GM19324 (cell line): Measurements from ENCODE around the gene IER5L.
"Not testable (repeated sequence)": the region's sequence is repeated elsewhere in the genome, so short reads cannot be mapped to it uniquely, and the experiment has no call there.

ENCODE experiments used
- ATAC-seq: cut with Tn5 transposase; IDR thresholded peaks from one replicate; pipeline ENCODE4 v1.9.1; 2021; ENCODE audit warnings: mild to moderate bottlenecking, moderate library complexity; ENCODE audit not compliant: unreplicated experiment, low FRiP score

IER5L gene

DNA sequence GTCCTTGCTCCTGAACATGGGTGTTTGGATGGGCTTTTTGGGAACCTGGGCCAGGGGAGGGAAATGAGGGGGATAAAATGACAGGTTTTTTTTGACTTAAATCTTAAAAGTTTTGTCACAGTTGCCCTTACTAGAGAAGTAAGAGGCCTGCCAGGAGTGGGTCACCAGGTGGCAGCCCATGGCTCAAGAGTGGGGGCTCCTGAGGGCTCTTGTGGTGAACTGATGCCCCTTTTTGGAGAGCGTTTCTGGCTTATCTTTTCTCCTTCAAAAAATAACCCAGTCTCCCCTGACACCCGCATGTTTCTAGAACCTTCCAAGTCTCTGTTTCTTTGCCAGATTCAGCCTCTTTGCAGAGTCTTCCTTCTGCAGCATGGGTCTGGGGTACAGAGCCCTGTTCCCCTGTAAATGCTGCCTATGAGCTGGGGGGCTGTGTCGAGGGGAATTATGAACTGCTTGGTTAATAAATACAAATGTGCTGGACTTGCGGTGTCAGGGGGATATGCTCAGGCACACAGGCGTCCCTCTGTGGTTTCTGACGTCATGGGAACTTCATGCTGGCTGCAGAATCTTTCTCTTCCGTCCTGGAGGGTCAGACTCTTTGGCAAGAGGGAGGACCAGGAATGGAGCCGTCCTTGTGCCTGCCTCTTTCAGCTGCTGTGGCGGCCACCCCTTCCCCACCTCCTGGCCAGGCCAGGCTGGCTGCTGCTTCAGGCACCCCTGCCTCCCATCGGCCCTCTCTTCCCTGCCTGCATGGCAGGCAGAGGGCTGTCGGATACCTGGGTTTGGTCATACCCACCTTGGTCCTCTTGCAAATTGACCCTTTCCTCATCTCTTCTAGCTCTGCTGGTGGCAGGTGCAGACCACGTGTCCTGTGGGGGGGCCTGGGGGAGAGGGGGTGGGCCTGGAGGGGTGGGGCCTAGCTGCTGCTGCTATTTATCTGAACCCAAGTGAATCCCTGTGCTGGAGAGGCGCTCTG lies 36.7 kb downstream of the IER5L start:
- ATAC-seq, result no peak

DNA sequence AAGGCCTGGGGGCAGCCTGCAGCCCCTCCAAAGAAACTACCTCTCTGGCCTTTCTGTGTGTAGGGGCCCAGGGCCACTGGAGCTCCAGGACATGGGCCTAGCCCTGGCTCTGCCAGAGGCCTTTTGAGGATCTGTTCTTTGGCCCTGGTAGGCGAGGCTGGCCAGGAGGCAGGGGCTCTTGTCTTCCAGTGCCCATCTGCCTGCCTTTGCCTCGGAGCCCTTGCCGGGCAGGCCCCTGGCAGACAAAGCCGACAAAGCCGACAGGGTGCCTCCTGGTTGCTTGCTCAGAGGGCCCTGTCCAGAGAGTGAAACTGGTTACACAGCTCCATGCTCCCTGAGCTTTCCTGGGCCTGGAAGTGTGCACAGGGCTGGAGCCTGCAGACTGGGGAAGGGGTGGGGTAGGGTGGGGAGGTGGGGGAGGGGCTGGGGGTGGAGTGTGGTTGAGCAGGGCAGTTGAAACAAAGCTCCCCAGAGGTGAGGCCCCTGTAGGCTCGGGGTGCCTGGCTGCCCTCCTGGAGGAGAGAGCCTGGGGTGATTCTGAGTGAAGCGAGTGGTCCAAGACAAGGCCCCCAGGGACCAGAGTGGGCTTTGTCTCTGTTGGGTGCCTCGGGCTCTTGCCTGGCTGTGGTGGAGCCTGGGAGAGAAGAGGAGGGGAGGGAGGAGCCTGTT lies 37.5 kb downstream of the IER5L start:
- ATAC-seq, result peak; percentile 23

DNA sequence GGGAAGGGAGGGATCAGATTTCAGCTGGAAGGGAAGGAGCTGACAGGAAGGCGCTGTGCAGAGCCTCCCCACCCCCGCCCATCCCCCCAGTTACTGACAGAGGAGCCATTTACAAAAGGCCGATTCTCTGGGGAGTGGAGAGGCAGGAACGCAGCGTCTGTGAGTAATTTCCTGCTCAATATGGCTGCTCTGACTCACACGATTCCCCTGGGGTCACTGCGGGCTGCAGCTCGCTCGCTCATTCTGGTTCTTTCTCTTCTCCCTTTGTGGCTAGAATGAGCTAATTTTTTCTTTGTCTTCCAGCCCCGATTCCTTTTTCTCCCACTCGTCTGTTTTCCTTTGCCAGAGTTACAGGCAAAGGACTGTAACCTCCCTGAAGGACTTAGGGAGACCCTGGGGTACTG lies 38.1 kb downstream of the IER5L start:
- ATAC-seq, result peak; percentile 47

DNA sequence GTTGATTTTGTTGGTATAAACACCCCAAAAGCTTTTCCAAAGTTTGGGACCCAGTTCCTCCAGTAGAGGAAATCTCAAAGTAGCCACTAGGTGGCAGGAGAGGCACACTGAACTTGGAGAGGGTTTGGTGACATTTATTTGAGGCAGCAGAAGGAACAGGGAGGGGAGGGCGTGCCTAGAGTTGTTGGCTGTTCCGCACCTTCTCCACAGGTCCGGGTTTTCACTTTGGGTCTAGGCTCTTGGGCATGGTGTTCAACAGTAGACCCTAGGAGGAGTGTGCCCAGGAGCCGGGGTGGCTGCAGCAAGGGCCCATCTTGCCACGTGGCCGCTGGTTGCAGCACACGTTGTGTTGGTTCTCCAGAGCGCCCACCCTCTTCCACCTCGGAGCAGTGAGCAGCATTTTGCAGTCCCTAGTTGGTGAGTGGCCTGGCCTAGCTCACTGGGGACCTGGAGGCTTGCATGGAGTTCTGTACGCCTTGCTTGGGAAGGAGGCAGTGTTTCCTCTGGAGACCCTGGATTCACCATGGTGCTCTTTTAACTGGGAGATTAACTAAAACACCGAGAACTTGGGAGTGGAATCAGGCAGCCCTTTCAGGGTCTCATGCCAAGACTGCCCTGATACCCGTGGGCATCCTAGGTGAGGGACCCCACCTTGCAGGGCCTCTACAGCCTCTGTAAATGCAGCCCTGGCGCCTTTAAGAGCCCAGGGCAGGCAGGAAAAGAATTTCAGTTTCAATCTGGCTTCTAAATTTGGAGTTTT lies 38.6 kb downstream of the IER5L start:
- ATAC-seq, result no peak

DNA sequence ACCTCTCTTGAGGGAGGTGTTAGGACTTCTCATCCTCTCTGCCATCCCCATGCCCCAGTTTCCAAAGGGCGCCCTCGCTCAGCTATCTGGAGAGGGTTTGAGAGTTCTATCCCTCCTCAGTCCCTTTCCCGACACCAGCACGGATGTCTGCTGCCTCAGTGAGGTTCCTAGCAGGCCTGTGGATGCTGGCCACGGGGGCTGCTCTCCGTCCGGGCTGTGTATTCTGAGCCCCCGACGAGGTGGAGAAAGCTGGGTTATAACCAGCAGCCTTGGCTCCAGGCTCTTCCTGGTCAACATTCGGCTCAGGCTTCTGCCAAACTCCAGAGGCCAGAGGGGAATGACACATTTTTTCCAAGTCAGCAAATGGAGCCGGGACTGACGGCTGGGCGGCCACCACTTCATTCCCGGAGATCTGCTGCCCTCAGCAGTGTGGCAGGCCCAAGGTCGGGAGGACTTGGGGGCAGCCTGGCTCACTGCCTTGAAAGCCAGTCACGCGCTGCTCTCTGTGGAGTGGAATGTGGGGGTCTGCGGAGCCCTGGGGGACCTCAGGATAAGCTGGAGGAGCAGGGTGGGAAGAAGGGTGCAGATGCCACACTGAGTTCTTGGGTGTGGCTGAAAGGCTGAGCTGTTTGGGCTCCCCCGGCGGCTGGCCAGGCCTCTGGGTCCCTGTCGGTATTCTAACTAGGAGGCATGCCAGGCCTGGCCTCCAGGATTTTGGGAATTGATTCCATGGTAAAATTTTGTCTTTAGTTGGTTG lies 39.4 kb downstream of the IER5L start:
- ATAC-seq, result no peak

DNA sequence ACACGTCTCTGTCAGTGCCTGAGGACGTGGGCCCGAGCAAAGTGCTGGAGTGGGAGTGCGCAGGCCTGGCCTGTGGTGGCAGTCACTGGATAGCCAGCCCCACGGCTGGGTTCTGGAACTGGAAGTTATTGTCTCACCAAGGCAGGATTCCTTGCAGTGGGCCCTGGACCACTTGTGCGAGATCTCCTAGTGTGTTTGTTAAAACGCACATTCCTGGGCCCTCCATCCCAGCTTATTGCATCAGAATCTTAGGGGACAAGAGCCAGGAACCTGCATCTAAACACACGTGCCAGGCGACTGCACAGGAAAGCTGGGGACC lies 40.0 kb downstream of the IER5L start:
- no peak for ATAC-seq

DNA sequence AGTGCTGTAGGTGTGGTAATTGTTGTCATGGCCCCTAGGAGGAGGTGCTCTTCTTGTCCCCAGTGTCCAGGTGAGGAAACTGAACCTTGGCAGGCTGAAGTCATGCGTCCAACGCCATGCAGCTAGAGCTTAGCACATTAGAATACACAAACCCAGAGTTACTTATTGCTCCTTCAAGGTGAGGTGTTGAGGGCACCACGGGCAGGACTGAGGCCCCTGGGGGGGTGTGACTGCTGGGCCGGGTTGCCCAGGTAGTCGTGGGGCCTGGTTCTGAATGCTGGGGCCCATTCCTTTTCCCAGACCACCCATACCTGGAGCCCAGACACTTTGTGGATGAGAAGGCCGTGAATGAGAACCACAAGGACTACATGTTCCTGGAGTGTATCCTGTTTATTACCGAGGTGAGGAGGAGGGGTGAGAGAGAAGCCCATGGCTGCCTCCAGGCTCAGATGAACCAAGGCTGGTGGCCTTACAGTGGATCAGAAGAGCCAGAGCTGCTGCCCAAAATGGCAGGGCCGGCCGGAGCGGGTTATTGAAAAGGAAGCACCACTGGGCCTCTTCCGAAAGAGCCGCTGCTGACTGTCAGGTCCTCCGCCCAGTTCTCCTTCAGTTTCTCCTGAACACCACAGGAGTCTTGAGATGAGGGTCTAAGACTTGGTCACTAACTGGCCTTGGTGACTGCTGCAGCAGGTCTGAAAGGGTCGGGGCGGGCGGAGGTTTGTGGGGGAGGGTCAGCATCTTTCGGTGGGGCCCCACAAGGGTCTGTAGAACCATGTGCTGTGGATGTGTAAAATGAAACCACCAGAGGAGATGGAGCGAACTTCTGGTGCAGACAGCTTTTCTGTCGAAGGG lies 40.5 kb downstream of the IER5L start:
- ATAC-seq, result no peak

DNA sequence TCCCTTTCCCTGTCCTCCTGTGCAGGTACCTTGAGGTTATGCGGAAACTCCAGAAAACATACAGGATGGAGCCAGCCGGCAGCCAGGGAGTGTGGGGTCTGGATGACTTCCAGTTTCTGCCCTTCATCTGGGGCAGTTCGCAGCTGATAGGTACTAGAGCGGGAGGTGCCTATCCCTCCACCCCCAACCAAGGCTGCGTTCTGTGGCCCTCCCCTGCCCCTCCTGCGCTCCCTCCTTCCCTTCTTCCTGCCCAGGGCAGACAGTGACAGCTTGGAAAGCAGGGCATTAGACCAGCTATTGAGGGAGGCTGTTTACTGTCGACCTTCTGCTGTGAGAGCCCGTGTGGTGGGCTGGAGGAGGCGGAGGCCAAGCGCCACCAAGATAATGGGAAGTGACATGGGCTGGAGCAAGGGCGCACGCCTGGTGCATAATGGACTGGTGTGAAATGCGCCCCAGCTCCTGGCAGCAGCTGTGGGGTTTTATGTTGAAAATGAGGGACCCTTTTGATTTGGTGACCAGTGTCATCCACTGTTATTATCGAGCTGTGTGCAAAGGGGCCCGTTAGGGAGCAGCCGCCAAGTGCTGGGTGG lies 41.5 kb downstream of the IER5L start:
- ATAC-seq, result no peak

DNA sequence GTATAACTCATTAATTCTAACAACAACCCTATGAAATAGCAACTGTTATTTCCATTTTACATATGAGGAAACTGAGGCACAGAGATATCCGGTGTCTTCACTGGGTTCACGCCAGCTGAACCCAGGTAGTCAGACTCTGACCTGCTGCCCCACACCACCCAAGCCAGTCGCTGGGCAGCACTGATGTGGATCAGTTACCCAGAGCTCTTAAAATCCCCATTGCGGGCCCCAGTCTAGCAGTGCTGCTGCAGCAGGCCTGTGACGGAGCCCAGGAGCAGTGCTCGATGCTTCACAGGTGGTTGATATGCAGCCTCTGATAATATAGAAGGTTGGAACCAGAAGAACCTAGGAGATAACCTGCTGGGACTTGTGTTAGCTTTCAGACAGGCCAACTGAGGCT lies 42.6 kb downstream of the IER5L start:
- ATAC-seq, result no peak

DNA sequence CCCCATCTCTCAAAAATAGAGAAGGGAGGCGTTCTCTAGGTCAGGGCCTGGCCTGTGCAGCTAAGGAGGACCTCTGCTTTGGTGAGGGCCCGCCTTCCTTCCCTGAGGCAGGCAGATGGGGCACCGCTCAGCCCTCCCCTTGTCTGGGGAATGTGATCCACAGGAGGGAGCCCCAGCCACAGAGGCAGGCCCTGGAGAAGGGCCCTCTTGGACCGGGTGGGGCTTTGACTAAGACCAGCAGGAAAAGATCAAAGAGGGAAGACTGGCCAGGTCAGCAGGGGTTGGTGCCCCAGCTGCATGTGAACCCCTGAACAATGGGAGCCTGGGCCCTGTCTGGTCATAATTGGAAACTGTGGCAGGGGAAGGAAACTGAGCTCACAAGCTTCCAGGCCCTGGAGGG lies 45.0 kb downstream of the IER5L start:
- no peak for ATAC-seq

DNA sequence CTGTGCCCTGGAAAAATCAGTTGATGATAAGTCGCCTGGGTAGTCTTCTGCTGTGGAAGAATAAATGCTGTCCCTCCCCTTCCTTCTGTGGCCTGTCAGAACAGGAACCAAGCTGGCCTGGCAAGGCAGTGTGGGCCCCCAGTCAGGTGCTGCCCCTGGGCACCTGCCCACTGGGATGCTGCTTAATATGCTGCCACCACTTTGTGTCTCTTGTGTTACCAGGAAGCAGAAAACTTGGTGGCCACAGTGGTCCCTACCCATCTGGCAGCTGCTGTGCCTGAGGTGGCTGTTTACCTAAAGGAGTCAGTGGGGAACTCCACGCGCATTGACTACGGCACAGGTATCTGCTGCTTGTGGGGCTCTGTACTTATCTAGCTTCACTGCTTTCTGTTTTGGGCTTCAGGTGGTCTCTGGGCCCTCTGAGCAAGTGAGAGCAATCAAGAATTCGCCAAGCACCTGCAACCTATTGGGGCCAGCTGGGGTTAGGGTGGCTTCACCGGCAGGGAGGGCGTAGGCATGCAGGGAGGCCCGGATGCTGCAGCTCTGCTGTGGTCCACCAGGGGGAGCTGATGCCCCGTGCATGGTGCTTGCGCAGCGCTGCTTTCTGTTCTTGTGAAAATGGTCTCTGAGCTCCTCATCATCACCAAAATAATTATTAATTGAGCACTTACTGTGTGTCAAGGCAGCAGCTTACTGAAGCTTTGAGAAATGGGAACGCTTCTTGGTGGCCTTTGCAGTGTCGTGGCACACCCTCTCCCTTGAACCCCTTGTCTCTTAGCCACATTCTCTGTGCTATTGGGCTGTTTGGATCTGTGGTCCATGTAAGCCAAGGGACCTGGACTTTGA lies 46.5 kb downstream of the IER5L start:
- no peak for ATAC-seq

DNA sequence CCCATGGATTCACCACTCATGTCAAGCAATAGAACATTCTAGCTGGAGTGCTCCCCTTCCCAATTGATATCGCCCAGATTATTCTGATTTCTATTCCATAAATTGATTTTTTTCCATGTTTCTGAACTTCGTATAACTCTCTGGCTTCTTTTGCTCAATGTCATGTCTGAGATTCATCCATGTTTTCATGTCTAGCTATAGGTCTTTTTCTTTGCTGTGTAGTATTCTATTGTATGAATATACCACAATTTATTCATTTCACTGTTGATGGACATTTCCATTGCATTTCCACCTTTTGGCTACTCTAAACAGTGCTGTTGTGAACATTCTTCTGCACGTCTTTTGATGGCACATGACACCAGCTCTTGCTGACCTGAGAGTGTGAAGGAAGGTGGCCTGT lies 47.3 kb downstream of the IER5L start:
- no peak for ATAC-seq

DNA sequence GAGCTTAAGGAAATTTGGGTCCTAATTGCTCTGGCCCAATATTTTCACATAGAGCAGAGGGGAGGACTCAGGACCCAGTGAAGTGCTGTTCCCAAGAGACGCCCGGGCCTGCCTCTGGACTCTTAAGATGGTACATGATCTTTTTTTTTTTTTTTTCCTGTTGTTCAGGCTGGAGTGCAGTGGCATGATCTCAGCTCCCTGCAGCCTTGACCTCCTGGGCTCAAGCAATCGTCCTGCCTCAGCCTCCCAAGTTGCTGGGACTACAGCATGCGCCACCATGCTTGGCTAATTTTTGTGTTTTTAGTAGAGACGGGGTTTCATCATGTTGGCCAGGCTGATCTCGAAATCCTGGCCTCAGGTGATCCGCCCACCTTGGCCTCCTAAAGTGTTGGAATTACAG lies 47.8 kb downstream of the IER5L start:
- ATAC-seq, result not testable (repeated sequence)

DNA sequence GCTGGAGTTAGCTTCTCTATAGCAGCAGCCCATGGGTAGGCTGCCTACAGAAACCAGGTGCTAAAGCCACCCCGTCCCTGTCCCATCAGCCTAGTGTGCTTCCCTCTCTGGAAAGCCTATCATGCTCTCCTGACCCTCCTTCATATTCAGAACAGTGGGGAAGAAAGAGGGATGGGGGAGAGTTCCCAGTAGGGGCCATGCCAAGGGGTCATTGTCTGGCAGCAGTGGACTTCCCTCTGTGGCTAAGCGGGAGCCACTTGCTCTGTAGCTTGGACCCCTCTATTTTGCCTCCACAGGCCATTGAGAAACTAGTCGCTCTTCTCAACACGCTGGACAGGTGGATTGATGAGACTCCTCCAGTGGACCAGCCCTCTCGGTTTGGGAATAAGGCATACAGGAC lies 49.4 kb downstream of the IER5L start:
- no peak for ATAC-seq

DNA sequence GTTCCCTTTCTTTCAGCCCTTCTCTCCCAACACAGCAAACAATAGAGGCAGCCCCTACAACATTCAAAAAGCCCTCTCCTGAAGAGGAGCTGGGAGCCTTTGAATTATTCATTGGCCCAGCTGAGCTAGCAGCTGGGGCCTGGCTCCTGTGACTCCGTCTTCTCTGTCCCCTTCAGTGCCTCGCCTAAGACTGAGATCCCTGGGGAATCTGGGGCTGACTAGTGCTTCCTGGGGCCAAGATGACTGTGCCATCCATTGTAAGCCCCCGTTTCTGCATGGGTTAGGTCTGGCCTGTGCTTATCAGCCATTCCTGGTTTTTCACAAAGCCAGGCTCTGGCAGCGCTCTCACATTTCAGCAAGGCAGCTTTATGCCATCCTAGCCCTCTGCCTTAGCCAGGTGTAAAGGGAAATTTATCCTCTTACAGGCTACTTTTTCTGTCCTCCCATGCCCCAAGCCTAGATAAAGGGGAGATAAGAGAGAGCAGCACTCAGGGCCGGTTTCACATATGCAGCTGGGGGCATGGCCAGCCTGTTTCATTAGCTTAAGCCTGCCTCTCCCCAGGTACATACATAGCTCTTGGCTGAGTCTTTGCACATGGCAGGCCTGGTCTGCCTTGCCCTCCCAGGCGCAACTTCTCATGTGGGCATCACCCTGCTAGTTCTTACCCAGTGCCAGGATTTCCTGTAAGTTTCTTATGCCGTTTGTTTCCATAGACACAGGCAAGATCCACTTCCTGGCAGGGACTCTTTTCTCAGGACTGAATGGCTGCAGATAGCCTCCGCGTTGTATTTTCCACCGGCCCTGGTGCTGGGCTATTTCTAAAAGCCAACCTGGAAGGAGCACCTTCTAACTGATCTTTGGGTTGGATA lies 51.1 kb downstream of the IER5L start:
- no peak for ATAC-seq
